Stimulated activated CD8-positive, alpha-beta memory T cell treated with anti-CD3 and anti-CD28 coated beads, Interleukin-15, amount 100 ng/mL, for 48 hours (primary cell): ENCODE data around the gene SIX5.
A peak's percentile ranks its signal among the peaks of the same experiment; 100 is the strongest.

Experiments used
- DNase-seq, 2 donors: peaks; one replicate each; pipeline ENCODE4 v3.0.0-alpha.2; 2020; ENCODE audit warnings: low read depth in 2 of 2

The SIX5 gene

GRCh38 chr19:45773384-45773783, 4.3 kb upstream of the SIX5 start:
- DNase-seq, result no peak

- DNase-seq, result no peak
Observed at GRCh38 chr19:45772912-45773311, 3.9 kb upstream of the SIX5 start.

GRCh38 chr19:45772130-45772840, 3.2 kb upstream of the SIX5 start:
- no peak for DNase-seq

GRCh38 chr19:45771311-45771933, 2.4 kb upstream of the SIX5 start:
- DNase-seq, result no peak

GRCh38 chr19:45770192-45771101, 1.4 kb upstream of the SIX5 start:
- peak; percentile 83 to 86 for DNase-seq

- DNase-seq, result no peak
Observed at GRCh38 chr19:45769821-45770191, 754 bp upstream of the SIX5 start.

GRCh38 chr19:45768655-45768983, 433 bp downstream of the SIX5 start:
- DNase-seq, result no peak

- peak in 1 of 2 donors; percentile 12 for DNase-seq
Observed at GRCh38 chr19:45767881-45768654, 984 bp downstream of the SIX5 start.

GRCh38 chr19:45767410-45767880, 1.6 kb downstream of the SIX5 start:
- no peak for DNase-seq

- DNase-seq, result no peak
Observed at GRCh38 chr19:45766869-45767346, 2.1 kb downstream of the SIX5 start.

- no peak for DNase-seq
Observed at GRCh38 chr19:45766296-45766868, 2.7 kb downstream of the SIX5 start.

- no peak for DNase-seq
Observed at GRCh38 chr19:45765702-45766295, 3.3 kb downstream of the SIX5 start.

GRCh38 chr19:45764945-45765701, 3.9 kb downstream of the SIX5 start:
- DNase-seq, result no peak

GRCh38 chr19:45764475-45764874, 4.6 kb downstream of the SIX5 start:
- no peak for DNase-seq

GRCh38 chr19:45763691-45764294, 5.3 kb downstream of the SIX5 start:
- DNase-seq, result no peak

GRCh38 chr19:45762870-45763631, 6.0 kb downstream of the SIX5 start:
- DNase-seq, result no peak

- no peak for DNase-seq
Observed at GRCh38 chr19:45761714-45762113, 7.3 kb downstream of the SIX5 start.

GRCh38 chr19:45758921-45759320, 10.1 kb downstream of the SIX5 start:
- no peak for DNase-seq

GRCh38 chr19:45757695-45758094, 11.4 kb downstream of the SIX5 start:
- DNase-seq, result no peak
